Effector memory CD8-positive, alpha-beta T cell (primary cell): ENCODE measurements around the gene TSC22D1.
"Not testable (repeated sequence)": the region's sequence is repeated elsewhere in the genome, so short reads cannot be mapped to it uniquely, and the experiment has no call there.

ENCODE experiments used
- ATAC-seq: fragments of 150-1000 bp; cut with Tn5 transposase; replicated peaks from 2 replicates; pipeline ENCODE4 v1.10.0; 2021; ENCODE audit warnings: mild to moderate bottlenecking, moderate library complexity
- DNase-seq, 3 experiments: peaks; one replicate each; pipeline ENCODE4 v3.0.0; 2021
- H3K27ac Mint-ChIP-seq, 2 donors: one replicate each; pipeline ENCODE4 v1.8.0; 2022; ENCODE audit warnings: mild to moderate bottlenecking in 2 of 2, mixed read lengths in 2 of 2, moderate library complexity in 2 of 2
- H3K27me3 Mint-ChIP-seq, 2 donors: one replicate each; pipeline ENCODE4 v1.8.0; 2022; ENCODE audit warnings: mixed read lengths in 2 of 2
- H3K36me3 Mint-ChIP-seq: one replicate; pipeline ENCODE4 v1.8.0; 2022; ENCODE audit warnings: mild to moderate bottlenecking, moderate library complexity, mixed read lengths; ENCODE audit not compliant: insufficient read depth
- H3K4me1 Mint-ChIP-seq, 2 donors: one replicate each; pipeline ENCODE4 v1.8.0; 2022; ENCODE audit warnings: low read depth in 2 of 2, mixed read lengths in 2 of 2
- H3K4me3 Mint-ChIP-seq, 2 donors: one replicate each; pipeline ENCODE4 v1.8.0; 2022; ENCODE audit warnings: mild to moderate bottlenecking in 2 of 2, mixed read lengths in 2 of 2, moderate library complexity in 2 of 2
- H3K9me3 Mint-ChIP-seq, 2 donors: one replicate each; pipeline ENCODE4 v1.8.0; 2022; ENCODE audit warnings: mixed read lengths in 2 of 2
- total RNA-seq, 9 experiments: gene quantifications; one replicate each; lab custom pipeline; 2026; lab: John Stamatoyannopoulos, UW

TSC22D1 gene
- total RNA-seq = 9.1 to 85.1 (median 50.4) reads per million in 9 experiments

- Mint-ChIP-seq H3K9me3 (no peaks in the 10 kb centered on the region), H3K4me1 (peaks cover 40 to 47% of the 10 kb centered on the region in 2 donors), H3K4me3 (peak within 1 kb of the TSS; percentile 96 to 98), H3K36me3 (peaks cover 31% of the 10 kb centered on the region), H3K27ac (peak within 1 kb of the TSS; percentile 97 to 98), H3K27me3 (no peaks in the 10 kb centered on the region)
- DNase-seq (peak; percentile 53 to 56 (median 54)), ATAC-seq (peak; percentile 16)
Measured at GRCh38 chr13:44575741-44576350, at the start of gene TSC22D1. Gene TSC22D1, minus strand, starts transcription at chr13:44576330. Its CDS starts 256 bp downstream, at chr13:44576074.

- DNase-seq (no peak), ATAC-seq (no peak)
- Mint-ChIP-seq H3K4me1 (no peaks in the 10 kb centered on the region), H3K9me3 (no peaks in the 10 kb centered on the region), H3K4me3 (no peak overlapping the region), H3K36me3 (no peaks in the 10 kb centered on the region), H3K27me3 (peaks cover 17 to 29% of the 10 kb centered on the region in 2 donors), H3K27ac (no peak overlapping the region)
Measured at GRCh38 chr13:44622708-44623107, 46.6 kb upstream of the TSC22D1 start.

GRCh38 chr13:44622261-44622660 lies 46.1 kb upstream of the TSC22D1 start:
- no peak for ATAC-seq
- Mint-ChIP-seq H3K27me3 (peaks cover 14 to 25% of the 10 kb centered on the region in 2 donors), H3K4me3 (no peak overlapping the region), H3K27ac (no peak overlapping the region), H3K36me3 (no peaks in the 10 kb centered on the region), H3K4me1 (no peaks in the 10 kb centered on the region), H3K9me3 (no peaks in the 10 kb centered on the region)
- DNase-seq = no peak

GRCh38 chr13:44620057-44620456 lies 43.9 kb upstream of the TSC22D1 start:
- Mint-ChIP-seq H3K36me3 (no peaks in the 10 kb centered on the region), H3K4me1 (no peaks in the 10 kb centered on the region), H3K27me3 (peaks cover 0 to 8% of the 10 kb centered on the region in 2 donors), H3K4me3 (no peak overlapping the region), H3K9me3 (no peaks in the 10 kb centered on the region), H3K27ac (no peak overlapping the region)
- no peak for ATAC-seq
- DNase-seq = no peak

GRCh38 chr13:44619651-44620050 lies 43.5 kb upstream of the TSC22D1 start:
- no peak for ATAC-seq

GRCh38 chr13:44618326-44618725 lies 42.2 kb upstream of the TSC22D1 start:
- no peak for DNase-seq
- Mint-ChIP-seq H3K36me3 (no peaks in the 10 kb centered on the region), H3K4me1 (no peaks in the 10 kb centered on the region), H3K9me3 (no peaks in the 10 kb centered on the region), H3K4me3 (no peak overlapping the region), H3K27me3 (peaks cover 0 to 8% of the 10 kb centered on the region in 2 donors), H3K27ac (no peak overlapping the region)
- no peak for ATAC-seq

More at GRCh38 chr13:44619651-44620050, 43.5 kb upstream of the TSC22D1 start:
- Mint-ChIP-seq H3K27ac (no peak overlapping the region), H3K27me3 (peaks cover 0 to 8% of the 10 kb centered on the region in 2 donors), H3K9me3 (no peaks in the 10 kb centered on the region), H3K4me1 (no peaks in the 10 kb centered on the region), H3K36me3 (no peaks in the 10 kb centered on the region), H3K4me3 (no peak overlapping the region)
- DNase-seq = no peak

GRCh38 chr13:44617648-44618047 lies 41.5 kb upstream of the TSC22D1 start:
- Mint-ChIP-seq H3K27ac (no peak overlapping the region), H3K27me3 (peaks cover 0 to 8% of the 10 kb centered on the region in 2 donors), H3K4me1 (no peaks in the 10 kb centered on the region), H3K9me3 (no peaks in the 10 kb centered on the region), H3K4me3 (no peak overlapping the region), H3K36me3 (no peaks in the 10 kb centered on the region)
- DNase-seq (no peak), ATAC-seq (no peak)

- no peak for ATAC-seq
- Mint-ChIP-seq H3K4me3 (no peak overlapping the region), H3K27me3 (peaks cover 13 to 21% of the 10 kb centered on the region in 2 donors), H3K36me3 (no peaks in the 10 kb centered on the region), H3K4me1 (no peaks in the 10 kb centered on the region), H3K27ac (no peak overlapping the region), H3K9me3 (peaks cover 0 to 4% of the 10 kb centered on the region in 2 donors)
- DNase-seq = no peak
Measured at GRCh38 chr13:44609137-44609536, 33.0 kb upstream of the TSC22D1 start.

- Mint-ChIP-seq H3K36me3 (no peaks in the 10 kb centered on the region), H3K9me3 (peaks cover 0 to 3% of the 10 kb centered on the region in 2 donors), H3K27me3 (peaks cover 6 to 21% of the 10 kb centered on the region in 2 donors), H3K4me1 (no peaks in the 10 kb centered on the region), H3K27ac (no peak overlapping the region), H3K4me3 (no peak overlapping the region)
- DNase-seq (no peak), ATAC-seq (no peak)
Measured at GRCh38 chr13:44605721-44606120, 29.6 kb upstream of the TSC22D1 start.

GRCh38 chr13:44605275-44605674 lies 29.1 kb upstream of the TSC22D1 start:
- Mint-ChIP-seq H3K36me3 (no peaks in the 10 kb centered on the region), H3K27ac (no peak overlapping the region), H3K27me3 (peaks cover 2 to 21% of the 10 kb centered on the region in 2 donors), H3K4me3 (no peak overlapping the region), H3K9me3 (peaks cover 0 to 2% of the 10 kb centered on the region in 2 donors), H3K4me1 (no peaks in the 10 kb centered on the region)
- DNase-seq = no peak
- ATAC-seq = no peak

- ATAC-seq (no peak), DNase-seq (no peak)
- H3K4me3 Mint-ChIP-seq = no peak overlapping the region
- no peaks in the 10 kb centered on the region for H3K36me3 Mint-ChIP-seq
- no peaks in the 10 kb centered on the region for H3K4me1 Mint-ChIP-seq
- no peaks in the 10 kb centered on the region for H3K9me3 Mint-ChIP-seq
- H3K27ac Mint-ChIP-seq = no peak overlapping the region
- peaks cover 0 to 6% of the 10 kb centered on the region in 2 donors for H3K27me3 Mint-ChIP-seq
Measured at GRCh38 chr13:44601586-44601985, 25.5 kb upstream of the TSC22D1 start.

GRCh38 chr13:44593861-44594592 lies 17.9 kb upstream of the TSC22D1 start:
- not testable (repeated sequence) for H3K4me1 Mint-ChIP-seq, H3K9me3 Mint-ChIP-seq, H3K36me3 Mint-ChIP-seq, DNase-seq, H3K27ac Mint-ChIP-seq
- Mint-ChIP-seq H3K27me3 (peaks cover 17 to 36% of the 10 kb centered on the region in 2 donors), H3K4me3 (peak overlapping the region; percentile 18 to 47)
- peak; percentile 74 for ATAC-seq

- H3K4me1 Mint-ChIP-seq = no peaks in the 10 kb centered on the region
- no peaks in the 10 kb centered on the region for H3K9me3 Mint-ChIP-seq
- peaks cover 17 to 36% of the 10 kb centered on the region in 2 donors for H3K27me3 Mint-ChIP-seq
- no peak for DNase-seq
- no peak for ATAC-seq
- H3K27ac Mint-ChIP-seq = no peak overlapping the region
- no peaks in the 10 kb centered on the region for H3K36me3 Mint-ChIP-seq
- no peak overlapping the region for H3K4me3 Mint-ChIP-seq
Measured at GRCh38 chr13:44592216-44592847, 16.2 kb upstream of the TSC22D1 start.
